ENCODE measurements around the gene CDKN2C.
"Not testable (repeated sequence)": the region's sequence is repeated elsewhere in the genome, so short reads cannot be mapped to it uniquely, and the experiment has no call there.

CDKN2C gene

DNA sequence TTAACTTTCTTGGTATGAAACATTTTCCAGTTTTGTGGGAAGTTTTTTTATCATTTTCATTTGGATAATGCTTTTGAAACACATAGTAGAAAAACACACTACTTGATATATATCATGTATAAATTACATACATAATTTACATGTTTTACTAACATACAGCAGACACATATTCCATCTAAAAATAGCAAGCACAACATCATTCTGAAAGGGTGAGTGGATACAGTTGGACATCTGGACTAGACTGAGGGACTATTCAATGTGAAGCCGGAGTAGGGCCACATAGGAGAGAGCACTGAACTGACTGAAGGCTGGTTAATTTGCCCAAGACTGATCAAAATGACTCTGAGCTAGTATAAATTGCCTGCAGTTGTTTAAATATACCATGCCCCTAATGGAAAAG lies 11.7 kb downstream of the CDKN2C start:
- peak; percentile 86 for DNase-seq

- no peak for DNase-seq
Measured at GRCh38 chr1:50982611-50983010, 12.6 kb downstream of the CDKN2C start.

DNA sequence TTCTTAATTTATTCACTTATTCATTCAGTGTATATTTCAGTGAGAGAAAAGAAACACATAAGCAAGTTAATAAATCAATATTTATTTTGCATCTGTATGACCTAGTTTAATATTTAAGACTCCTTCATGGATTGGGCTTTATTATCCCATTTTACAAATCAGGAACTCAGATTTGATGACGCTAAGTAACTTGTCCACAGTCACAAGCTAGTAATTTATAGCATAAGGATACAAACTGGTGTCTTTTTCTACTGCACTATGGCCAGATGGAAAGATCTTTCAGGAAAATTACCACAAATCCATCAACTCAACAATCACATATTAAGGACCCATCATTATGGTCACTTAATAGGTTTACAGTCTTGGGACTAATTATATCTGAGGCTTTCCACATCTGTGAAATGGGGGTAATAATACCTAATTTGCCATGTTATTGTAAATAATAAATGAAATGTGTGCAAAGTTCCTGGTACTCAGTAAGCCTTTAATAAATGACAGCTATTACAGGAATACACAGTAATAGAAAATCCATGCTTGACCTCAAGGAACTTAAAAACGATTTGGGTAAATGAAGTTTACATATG lies 13.3 kb downstream of the CDKN2C start:
- no peak for DNase-seq

DNA sequence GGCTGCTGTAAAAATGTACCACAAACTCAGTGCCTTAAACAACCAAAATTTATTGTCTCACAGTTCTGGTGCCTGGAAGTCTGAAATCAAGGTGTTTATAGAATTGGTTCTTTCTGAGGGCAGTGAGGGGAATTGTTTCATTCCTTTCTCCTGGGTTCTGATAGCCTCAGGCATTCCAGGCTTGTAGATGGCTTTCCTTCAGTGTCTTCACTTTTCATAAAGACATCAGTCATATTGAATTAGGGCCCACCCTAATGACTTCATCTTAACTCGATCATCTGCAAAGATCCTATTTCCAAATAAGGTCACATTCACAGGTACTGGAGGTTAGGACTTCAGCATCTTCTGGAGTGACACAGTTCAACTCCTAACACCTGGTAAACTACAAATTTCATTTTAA lies 15.0 kb downstream of the CDKN2C start:
- no peak for DNase-seq

- no peak for DNase-seq
Measured at GRCh38 chr1:50986653-50987052, 16.6 kb downstream of the CDKN2C start.

DNA sequence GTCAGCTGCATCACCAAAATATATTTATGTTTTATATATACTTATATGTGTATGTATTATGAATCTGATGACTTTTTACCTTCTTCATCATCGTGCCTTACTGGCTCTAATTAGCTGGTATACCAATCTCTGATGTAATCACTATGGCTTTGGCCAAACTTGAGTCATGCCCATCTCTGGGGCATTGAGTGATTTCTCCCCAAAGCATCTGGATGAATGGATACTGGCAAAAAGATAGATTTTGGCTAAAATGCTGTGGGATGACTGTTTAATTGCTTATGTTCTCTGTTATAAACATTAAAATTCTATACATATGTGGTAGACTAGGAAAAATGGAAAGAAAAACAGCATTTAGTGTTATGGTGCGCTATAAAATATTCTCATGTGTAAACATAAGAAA lies 19.6 kb downstream of the CDKN2C start:
- DNase-seq: no peak

DNA sequence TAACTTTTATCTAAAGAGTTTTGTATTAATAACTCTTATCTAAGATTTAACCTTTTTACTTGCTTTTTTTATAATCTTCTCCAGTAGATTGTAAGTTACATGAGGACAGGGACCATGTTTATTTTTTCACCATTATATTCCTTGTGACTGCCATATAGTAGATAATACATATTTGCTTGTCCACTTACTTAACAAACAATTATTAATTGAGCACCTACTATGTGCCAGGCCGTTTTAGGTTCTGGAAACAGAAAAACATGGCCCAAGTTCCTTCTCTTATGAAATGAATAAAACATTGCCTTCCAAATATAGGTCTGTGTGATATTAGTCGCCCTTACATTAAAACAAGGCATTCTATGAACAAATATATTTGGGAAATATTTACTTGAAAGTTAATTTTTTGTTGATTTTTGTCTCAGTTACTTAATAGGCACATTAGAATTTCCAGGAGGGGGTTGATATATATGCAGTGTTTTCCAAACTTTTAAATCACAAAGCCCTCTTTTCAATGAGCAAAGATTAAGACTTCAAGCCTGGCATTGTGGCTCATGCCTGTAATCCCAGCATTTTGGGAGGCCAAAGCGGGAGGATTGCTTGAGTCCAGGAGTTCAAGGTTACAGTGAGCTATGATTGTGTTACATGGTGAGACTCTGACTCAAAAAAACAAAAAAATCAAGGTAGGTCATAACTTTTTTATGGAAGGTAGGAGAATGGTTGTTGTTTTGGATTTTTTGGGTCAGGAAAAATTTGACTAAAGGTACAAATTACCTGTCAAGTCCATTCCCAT lies 22.7 kb downstream of the CDKN2C start:
- no peak for DNase-seq

- no peak for DNase-seq
Measured at GRCh38 chr1:50993645-50994044, 23.6 kb downstream of the CDKN2C start.

GRCh38 chr1:50994997-50995396 lies 25.0 kb downstream of the CDKN2C start:
- DNase-seq: no peak

- DNase-seq: no peak
Measured at GRCh38 chr1:50995651-50996050, 25.6 kb downstream of the CDKN2C start.

GRCh38 chr1:50996083-50996482 lies 26.0 kb downstream of the CDKN2C start:
- no peak for DNase-seq

DNA sequence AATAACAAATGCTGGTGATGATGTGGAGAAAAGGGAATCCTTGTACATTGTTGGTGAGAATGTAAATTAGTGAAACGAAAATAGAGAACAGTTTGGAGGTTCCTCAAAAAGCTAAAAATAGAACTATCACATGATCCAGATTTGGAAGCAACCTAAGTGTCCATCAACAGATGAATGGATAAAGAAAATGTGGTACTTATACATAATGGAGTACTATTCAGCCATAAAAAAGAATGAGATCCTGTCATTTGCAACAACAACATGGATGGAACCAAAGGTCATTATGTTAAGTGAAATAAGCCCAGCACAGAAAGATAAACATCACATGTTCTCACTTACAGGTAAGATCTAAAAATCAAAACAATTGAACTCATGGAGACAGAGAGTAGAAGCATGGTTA lies 29.3 kb downstream of the CDKN2C start:
- not testable (repeated sequence) for DNase-seq

DNA sequence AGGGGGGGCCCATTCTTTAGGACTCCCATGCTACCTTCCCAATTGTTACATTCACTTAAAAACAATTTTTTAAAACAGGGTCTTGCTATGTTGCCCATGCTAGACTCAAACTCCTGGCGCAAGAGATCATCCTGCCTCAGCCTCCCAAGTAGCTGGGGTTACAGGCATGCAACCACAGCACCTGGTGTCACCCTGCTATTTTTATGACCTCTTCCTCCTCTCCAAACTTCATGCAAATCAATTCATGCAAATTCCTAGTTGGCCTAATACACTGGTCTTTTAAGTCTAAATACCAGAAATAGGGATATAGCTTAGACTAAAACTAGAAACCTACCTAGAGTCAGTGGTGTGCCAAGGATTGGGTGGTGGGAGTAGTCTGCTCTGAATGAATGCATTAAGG lies 30.1 kb downstream of the CDKN2C start:
- DNase-seq: no peak

DNA sequence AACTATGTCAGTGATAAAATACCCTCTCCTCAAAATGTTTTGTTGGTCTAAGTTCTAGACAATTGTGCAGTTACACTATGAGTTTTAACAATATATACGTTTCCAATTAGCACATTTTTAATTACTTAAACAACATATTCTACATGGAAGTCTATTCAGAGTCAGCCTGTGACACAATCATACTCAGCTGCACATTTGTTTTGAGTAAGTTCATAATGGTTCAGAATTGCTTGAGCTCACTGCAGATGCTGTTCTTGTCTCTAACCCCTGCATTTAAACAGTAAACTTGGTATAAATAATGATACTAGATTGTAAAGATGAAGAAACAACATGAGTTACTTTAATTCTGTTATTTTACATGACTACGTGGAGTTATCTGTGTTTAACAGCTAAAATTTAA lies 30.6 kb downstream of the CDKN2C start:
- no peak for DNase-seq

DNA sequence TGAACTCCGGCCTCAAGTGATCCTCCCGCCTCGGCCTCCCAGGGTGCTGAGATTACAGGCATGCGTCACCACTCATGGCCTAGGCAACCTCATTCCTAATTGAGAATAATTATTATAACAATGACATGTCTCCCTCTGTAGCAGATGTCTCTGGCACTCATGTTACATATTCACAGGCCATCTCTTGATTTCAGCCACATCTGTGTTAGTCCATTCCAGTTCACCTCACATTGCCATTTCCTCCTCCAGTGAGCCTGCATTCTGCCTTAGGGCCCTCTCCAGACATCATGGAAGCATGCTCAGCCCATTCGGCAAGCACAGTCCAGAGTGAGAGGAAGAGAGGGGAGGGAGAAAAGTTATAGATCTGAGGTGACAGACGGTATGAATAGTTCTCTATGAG lies 32.5 kb downstream of the CDKN2C start:
- no peak for DNase-seq

DNA sequence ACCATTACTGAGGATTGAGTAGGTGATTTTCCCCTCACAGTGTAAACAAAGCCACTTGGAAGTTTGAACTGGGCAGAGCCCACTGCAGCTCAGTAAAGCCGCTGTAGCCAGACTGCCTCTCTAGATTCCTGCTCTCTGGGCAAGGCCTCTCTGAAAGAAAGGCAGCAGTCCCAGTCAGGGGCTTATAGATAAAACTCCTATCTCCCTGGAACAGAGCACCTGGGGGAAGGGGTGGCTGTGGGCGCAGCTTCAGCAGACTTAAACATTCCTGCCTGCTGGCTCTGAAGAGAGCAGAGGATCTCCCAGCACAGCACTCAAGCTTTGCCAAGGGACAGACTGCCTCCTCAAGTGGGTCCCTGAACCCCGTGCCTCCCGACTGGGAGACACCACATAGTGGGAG lies 35.5 kb downstream of the CDKN2C start:
- not testable (repeated sequence) for DNase-seq

GRCh38 chr1:51009381-51009780 lies 39.3 kb downstream of the CDKN2C start:
- DNase-seq: no peak

- DNase-seq: no peak
Measured at GRCh38 chr1:51014878-51015277, 44.8 kb downstream of the CDKN2C start.

- DNase-seq: no peak
Measured at GRCh38 chr1:51019811-51020210, 49.8 kb downstream of the CDKN2C start.

Data from SHP77 treated with DMSO at 0.1 percent for 48 hours (cell line).